Kasumi-1 (cell line): ENCODE data around the gene GMDS.

Experiments used
- DNase-seq, 2 experiments: peaks; one replicate each; lab custom pipeline; 2025; lab: John Stamatoyannopoulos, UW

The GMDS gene

GRCh38 chr6:1895721-1896120 is 349.7 kb downstream of the GMDS start:
- no peak for DNase-seq

DNA sequence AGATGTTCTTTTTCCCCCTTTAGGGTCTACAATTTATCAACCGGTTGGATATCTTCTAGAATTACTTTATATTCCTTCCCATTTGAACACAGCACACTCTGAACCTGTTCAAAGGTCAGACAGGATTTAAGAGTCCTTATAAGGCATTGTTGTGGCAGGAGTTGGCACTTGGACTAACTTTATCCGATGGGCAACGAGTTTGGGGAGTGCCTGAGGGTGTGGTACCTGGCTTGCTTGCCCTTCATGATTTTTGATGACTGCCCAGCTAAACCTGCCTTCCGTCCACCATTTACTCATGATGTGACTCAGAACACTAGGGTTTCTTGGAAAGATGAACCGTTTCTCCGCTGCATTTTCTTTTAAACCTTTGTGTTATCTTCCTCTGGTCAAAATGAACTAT is 350.5 kb downstream of the GMDS start:
- no peak for DNase-seq

- DNase-seq, result no peak
These were observed 351.8 kb downstream of the GMDS start for GRCh38 chr6:1893470-1894130.

DNA sequence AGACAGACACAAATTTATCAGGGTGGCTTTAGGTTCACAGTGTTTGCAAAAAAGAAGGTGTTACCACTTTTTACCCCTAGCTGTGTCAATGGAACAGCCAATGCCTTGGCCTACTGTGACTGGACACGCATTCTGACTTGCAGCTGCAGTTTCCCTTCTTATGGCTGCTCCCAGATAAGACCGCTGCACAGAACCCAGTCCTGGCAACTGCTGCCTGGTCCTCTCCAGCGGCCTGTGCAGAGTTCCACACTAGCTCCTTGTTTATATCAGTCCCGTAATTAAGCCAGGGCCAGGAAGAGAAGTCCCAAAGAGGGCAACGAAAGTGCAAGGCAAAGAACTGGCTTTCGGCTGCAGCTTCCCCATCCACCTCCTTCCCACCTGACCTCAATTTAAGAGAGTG is 352.7 kb downstream of the GMDS start:
- no peak for DNase-seq

GRCh38 chr6:1890987-1891386 is 354.4 kb downstream of the GMDS start:
- DNase-seq, result no peak

GRCh38 chr6:1890071-1890470 is 355.3 kb downstream of the GMDS start:
- no peak for DNase-seq

GRCh38 chr6:1885576-1886011 is 359.8 kb downstream of the GMDS start:
- DNase-seq, result no peak

DNA sequence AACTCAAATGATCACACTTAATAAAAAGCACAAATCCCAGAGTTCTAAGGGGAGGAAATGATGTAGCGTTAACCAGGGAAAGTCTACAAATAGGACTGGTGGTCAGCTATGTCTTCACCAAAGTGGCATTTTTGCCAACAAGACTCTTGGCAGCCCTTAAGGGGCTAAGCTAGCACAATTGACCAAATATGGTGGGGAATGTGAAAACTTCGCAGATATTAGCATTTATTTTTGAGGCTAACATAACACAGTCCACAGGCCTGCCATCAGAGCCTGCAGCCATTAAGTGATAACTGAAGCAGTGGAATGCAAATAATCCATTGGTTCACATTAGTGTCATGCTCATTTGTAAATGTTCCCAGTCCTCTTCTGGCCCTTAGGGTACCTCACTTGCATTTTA is 361.1 kb downstream of the GMDS start:
- no peak for DNase-seq

DNA sequence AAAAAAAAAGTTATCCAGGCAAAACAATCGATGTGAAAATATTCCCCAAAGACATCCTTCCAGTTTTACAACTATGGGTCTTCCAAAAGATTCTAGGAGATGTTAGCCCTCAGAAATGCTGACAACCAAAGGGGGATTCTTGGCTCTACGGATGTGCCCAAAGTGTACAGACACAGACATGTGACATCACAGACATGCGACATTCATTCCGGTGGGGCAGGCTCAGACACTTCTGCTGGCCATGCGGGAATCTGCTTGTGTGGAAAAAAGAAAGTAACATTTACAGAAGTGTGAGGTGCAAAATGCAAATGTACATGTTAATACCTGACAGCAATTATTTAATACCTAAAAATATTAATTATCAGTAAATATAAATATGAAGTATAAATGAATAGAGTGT is 367.1 kb downstream of the GMDS start:
- DNase-seq, result no peak

GRCh38 chr6:1873781-1874180 is 371.6 kb downstream of the GMDS start:
- no peak for DNase-seq

DNA sequence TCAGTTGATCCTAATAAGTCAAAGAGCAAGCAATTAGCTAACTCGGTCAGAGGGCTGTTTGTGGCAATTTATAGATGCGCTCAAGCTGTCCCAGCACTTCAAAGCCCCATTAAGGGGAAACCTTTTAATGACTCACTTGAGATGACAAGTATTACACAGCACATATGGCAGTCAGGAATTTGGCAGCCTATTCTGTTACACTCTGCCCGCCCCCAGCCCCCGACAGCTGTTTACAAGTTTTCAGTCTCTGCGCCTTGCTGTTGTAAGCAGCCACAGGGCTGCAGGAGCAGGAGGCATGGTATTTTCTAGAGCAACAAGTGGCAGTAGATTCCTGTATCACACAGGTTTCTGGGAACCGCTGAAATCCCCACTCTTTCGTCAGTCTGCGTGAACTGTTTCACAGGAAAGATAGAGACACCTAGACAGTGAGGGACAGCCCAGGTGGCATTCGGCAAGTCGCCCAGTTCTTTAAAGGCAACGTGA is 372.7 kb downstream of the GMDS start:
- no peak for DNase-seq

GRCh38 chr6:1871724-1872315 is 373.6 kb downstream of the GMDS start:
- no peak for DNase-seq

GRCh38 chr6:1870932-1871331 is 374.5 kb downstream of the GMDS start:
- no peak for DNase-seq

- no peak for DNase-seq
These were observed 375.2 kb downstream of the GMDS start for GRCh38 chr6:1870251-1870650.

- DNase-seq, result no peak
These were observed 375.6 kb downstream of the GMDS start for GRCh38 chr6:1869769-1870168.

- DNase-seq, result no peak
These were observed 376.1 kb downstream of the GMDS start for GRCh38 chr6:1869308-1869707.

DNA sequence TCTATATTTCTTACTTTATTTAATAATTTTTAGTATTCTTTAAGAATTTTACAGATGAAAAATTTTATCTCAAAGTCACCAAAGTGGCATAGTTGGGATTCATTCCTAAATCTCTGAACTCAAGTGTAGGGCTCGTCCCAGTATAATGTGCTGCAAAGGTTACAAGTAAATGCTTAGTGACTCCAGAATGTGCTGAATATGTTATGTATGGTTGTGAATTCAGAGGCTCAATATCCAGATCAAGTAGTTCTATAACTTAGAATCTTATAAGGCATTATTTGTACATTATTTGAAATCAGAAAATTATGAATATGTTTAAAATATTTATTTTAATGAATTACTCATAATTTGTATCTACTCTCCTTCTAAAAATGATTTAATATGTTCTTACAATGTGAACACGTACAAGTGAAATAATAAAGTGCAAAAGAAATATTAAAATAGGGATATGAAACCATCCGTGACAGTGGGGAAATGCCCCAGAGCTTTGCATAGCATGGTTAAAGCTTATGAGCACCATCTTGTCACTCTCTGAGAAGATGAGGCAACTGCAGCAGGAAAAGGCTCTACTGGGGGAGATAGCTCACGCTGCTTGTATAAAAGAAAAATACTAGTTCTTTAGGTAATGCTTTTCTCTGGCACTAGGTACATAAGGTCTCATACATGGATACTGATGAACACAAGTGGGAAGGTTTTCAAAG is 376.7 kb downstream of the GMDS start:
- DNase-seq, result no peak

GRCh38 chr6:1867197-1867596 is 378.2 kb downstream of the GMDS start:
- DNase-seq, result no peak

DNA sequence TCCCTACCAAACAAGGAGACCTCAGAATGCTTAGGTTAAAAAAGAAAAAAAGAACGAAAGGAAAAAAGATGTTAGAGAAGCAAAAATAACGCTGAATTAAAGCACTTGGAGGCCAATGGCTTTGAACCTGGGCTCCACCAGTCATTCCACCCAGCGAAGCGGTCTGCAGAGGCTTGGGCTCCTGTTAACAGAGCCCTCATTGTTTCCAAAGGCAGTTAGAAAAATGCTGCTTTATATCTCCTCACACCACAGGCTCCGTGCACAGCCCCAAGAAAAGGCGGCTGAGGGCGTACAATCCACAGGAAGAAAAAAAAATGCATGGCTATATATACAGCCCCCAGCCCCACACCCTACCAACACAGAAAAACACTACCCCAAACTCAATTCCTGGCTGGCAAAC is 379.8 kb downstream of the GMDS start:
- DNase-seq, result no peak

DNA sequence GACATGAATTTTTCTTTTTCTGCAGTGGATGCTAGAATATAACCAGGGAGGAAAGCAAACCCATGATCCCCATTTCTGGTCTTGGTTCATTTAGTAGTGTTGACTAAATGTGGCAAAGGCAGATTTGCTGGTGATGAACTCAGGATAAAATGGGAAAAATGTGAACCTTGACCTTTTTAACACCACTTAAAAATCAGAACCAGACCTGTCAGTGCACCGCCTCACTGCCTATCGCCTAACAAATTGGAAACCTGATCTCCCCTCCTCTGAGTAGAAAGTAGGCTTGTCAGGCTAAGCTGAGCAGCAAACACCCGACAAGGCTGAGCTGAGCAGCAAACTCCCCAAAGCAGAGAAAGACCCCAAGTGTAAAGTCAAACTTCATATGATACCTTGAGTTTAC is 380.9 kb downstream of the GMDS start:
- no peak for DNase-seq

- no peak for DNase-seq
These were observed 383.0 kb downstream of the GMDS start for GRCh38 chr6:1862411-1862810.

- DNase-seq, result no peak
These were observed 384.6 kb downstream of the GMDS start for GRCh38 chr6:1860756-1861348.

GRCh38 chr6:1858859-1859258 is 386.5 kb downstream of the GMDS start:
- DNase-seq, result no peak
